Measurements from ENCODE around the gene RAB40B.

The RAB40B gene

DNA sequence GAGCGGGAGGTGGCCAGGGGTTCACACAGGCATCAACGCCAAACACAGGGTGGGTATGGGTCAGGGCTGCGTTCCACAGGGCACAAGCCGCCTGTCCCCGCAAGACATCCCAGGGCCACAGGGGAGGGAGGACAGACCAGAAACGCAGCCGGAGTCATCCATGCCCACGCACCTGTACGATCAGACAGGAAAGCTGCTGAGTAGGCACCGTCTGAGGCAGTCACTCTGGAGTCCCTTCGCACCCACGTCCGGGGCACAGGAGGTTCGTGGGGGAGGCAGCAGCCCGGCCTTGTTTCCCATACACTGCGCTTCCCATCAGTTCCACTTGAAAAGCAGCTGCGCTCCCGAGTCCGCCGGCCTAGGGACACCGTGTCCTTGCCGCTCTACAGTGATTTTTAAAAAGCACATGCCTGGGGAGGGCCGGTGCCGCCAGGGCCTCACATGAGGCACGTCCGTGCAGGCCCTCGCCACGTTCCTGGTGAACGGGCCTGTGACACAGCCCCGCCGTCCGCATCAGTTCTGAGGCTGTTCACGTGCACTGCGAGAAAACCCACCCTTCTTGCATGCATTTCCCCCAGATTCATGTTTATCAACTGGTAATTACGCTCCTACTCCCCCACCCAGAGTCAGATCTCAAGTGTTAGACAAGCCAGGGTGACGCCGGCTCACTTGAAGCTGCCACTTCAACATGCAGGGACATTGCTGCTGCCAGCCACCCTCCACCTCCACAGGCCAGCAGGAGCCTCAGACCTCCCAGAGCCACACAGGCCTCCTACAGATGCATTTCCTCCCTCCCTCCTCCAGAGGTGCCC is 85.0 kb downstream of the RAB40B start:
- no peak for DNase-seq

DNA sequence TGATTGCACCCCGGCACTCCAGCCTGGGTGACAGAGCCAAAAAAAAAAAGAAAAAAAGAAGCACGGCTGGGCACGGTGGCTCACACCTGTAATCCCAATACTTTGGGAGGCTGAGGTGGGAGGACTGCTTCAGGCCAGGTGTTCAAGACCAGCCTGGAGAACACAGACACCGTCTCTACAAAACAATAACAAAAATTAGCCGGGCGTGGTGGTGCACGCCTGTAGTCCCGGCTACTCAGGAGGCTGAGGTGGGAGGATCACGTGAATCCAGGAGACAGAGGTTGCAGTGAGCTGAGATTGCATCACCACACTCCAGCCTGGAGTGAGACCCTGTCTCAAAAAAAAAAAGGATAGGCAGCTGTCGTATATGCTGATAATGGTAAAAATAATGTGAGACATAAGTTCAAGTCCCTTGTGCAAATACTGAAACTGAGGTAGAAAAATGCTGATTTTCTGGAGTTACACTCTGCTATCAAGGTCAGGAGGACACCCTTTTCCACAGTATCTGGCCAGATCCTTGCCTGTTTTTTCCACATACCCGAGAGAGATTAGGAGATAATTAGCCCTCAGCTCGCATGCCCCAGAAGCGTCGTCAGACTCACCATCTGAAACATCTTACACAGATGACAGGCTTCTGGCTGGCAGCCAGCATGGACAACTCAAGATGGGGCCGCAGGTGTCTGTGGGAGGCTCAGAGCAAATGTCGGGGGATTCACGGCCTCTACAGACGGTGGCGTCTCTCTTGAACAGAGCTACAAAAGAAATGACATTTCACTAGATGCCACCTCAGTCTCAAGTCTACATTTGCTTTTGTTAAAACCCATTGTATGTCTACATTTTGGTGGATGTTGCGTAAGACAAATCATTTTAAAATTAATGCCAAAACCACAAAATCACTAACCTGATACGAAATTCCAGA is 87.1 kb downstream of the RAB40B start:
- no peak for DNase-seq

DNA sequence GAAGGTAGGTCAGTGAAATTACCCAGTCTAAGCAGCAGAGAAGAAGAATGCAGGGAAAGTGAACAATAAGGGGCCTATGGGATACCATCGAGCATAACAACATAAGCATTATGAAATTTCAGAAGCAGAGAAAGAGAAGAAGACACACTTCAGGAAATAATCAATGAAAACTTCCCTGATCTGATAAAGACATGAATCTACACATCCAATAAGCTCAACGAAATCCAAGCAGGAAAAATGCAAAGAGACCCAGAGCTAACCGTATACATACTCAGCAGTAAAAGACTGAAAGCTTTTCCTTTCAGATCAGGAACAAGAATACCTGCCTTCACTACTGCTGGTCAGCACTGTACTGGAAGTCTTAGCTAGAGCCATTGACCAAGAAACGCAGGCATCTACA is 88.8 kb downstream of the RAB40B start:
- no peak for DNase-seq

DNA sequence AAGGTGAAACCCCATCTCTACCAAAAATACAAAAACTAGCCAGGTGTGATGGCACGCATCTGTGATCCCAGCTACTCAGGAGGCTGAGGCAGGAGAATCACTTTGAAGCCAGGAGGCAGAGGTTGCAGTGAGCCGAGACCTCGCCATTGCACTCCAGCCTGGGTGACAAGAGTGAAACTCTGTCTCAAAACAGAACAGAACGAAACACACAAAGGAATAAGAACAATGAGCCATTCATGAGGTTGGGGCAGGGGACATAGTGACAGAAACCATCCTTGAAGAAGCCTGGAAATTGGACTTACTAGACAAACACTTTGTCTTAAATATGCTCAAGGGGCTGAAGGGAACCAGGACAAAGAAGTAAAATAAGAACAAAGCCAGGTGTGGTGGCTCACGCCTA is 89.7 kb downstream of the RAB40B start:
- DNase-seq, result no peak

DNA sequence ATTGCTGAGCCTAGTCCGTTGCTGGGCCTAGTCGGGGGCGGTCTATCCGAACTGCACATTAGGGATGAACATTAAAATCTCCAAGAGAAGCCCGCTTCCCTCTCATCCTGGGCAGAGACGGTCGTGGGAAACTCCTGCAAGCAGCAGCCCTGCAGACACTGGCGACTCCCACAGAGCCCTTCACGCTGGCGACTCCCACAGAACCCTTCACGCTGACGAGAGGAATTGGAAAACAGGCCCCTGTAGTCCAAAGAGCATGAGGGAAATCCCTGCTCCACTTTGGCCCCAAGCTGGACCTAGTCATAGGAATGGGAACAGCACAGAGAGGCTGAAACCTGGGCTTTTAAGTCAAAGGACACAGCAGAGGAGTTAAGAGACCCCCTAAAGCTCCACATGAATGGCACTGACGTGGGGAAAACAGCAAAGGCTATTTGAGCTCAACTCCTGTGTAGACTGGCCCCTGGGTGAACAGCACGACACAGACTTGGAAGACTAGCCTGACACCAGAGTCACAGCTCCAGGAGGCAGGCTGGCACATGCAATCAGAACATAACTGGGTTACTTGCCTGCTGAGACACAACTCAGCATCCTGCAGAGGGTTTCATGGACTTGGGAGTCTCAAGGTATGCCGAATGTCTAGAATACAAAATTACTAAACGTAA is 92.4 kb downstream of the RAB40B start:
- no peak for DNase-seq
